H54 (cell line): Measurements from ENCODE around the gene TBCD.

ENCODE experiments used
- DNase-seq: peaks from one replicate; pipeline ENCODE4 v3.0.0; 2011; ENCODE audit warnings: low spot score, mixed read lengths; ENCODE audit not compliant: insufficient read length
- FAIRE-seq: peaks from 3 replicates; lab custom pipeline; 2011; peaks lifted over from hg19 to GRCh38; lab: Jason Lieb, UNC
- POLR2A ChIP-seq: IDR thresholded peaks from 2 replicates; pipeline ENCODE4 v1.6.1; 2011; ENCODE audit warnings: low read depth, mild to moderate bottlenecking, low read length

The TBCD gene

GRCh38 chr17:82801377-82801970, 49.6 kb downstream of the TBCD start:
- TF ChIP-seq POLR2A = no peak
- no peak for FAIRE-seq
- no peak for DNase-seq

GRCh38 chr17:82802075-82802780, 50.4 kb downstream of the TBCD start:
- FAIRE-seq (no peak), DNase-seq (no peak)
- no peak for TF ChIP-seq POLR2A

GRCh38 chr17:82803185-82803584, 51.3 kb downstream of the TBCD start:
- DNase-seq (no peak), FAIRE-seq (no peak)
- no peak for TF ChIP-seq POLR2A

GRCh38 chr17:82803606-82804005, 51.7 kb downstream of the TBCD start:
- DNase-seq (no peak), FAIRE-seq (no peak)
- TF ChIP-seq POLR2A = no peak

- DNase-seq = no peak
- TF ChIP-seq POLR2A = no peak
- FAIRE-seq = no peak
These were observed 52.8 kb downstream of the TBCD start for GRCh38 chr17:82804442-82805191.

GRCh38 chr17:82805254-82805653, 53.4 kb downstream of the TBCD start:
- DNase-seq (no peak), FAIRE-seq (no peak)
- TF ChIP-seq POLR2A = no peak

- no peak for DNase-seq
- FAIRE-seq = no peak
- no peak for TF ChIP-seq POLR2A
These were observed 54.0 kb downstream of the TBCD start for GRCh38 chr17:82805823-82806222.

GRCh38 chr17:82806645-82807044, 54.8 kb downstream of the TBCD start:
- no peak for TF ChIP-seq POLR2A
- DNase-seq (no peak), FAIRE-seq (no peak)

GRCh38 chr17:82807101-82807500, 55.2 kb downstream of the TBCD start:
- DNase-seq (no peak), FAIRE-seq (no peak)
- TF ChIP-seq POLR2A = no peak

- no peak for TF ChIP-seq POLR2A
- no peak for FAIRE-seq
- DNase-seq = no peak
These were observed 55.7 kb downstream of the TBCD start for GRCh38 chr17:82807562-82807961.

GRCh38 chr17:82808006-82808405, 56.1 kb downstream of the TBCD start:
- no peak for DNase-seq
- FAIRE-seq = no peak
- no peak for TF ChIP-seq POLR2A

GRCh38 chr17:82808921-82809905, 57.3 kb downstream of the TBCD start:
- TF ChIP-seq POLR2A = no peak
- FAIRE-seq (no peak), DNase-seq (no peak)

- no peak for FAIRE-seq
- no peak for TF ChIP-seq POLR2A
- DNase-seq = no peak
These were observed 59.0 kb downstream of the TBCD start for GRCh38 chr17:82810644-82811430.

GRCh38 chr17:82812058-82812457, 60.2 kb downstream of the TBCD start:
- no peak for DNase-seq
- FAIRE-seq = no peak
- TF ChIP-seq POLR2A = no peak
